WTC11 (cell line): Measurements from ENCODE around the gene OBSCN.

Experiments used
- ATF1 ChIP-seq: sonication (generic); formaldehyde crosslinking; IDR thresholded peaks from 2 replicates; pipeline ENCODE4 v1.8.1; 2023; ENCODE audit warnings: mild to moderate bottlenecking, moderate library complexity, missing genetic modification reagents
- ESRRA ChIP-seq: sonication (generic); formaldehyde crosslinking; IDR thresholded peaks from 2 replicates; pipeline ENCODE4 v1.8.1; 2022; ENCODE audit warnings: mild to moderate bottlenecking, missing genetic modification reagents, borderline replicate concordance
- IRF2 ChIP-seq: sonication (generic); formaldehyde crosslinking; IDR thresholded peaks from 2 replicates; pipeline ENCODE4 v1.8.0; 2022; ENCODE audit warnings: low read depth, missing genetic modification reagents, borderline replicate concordance
- ZNF219 ChIP-seq: sonication (generic); formaldehyde crosslinking; IDR thresholded peaks from 2 replicates; pipeline ENCODE4 v1.8.0; 2023; ENCODE audit warnings: missing genetic modification reagents, mild to moderate bottlenecking, borderline replicate concordance
- ZNF512 ChIP-seq: sonication (generic); formaldehyde crosslinking; IDR thresholded peaks from 2 replicates; pipeline ENCODE4 v1.8.1; 2022; ENCODE audit warnings: missing genetic modification reagents, borderline replicate concordance
- TF ChIP-seq, protein P1 (sequence below): fragments of 200-600 bp; IDR thresholded peaks from 2 replicates; pipeline ENCODE4 v1.8.0; 2022; ENCODE audit warnings: antibody characterized with exemption
- TF ChIP-seq, protein P2 (sequence below): sonication (generic); formaldehyde crosslinking; IDR thresholded peaks from 2 replicates; pipeline ENCODE4 v1.8.1; 2023; ENCODE audit warnings: mild to moderate bottlenecking, missing genetic modification reagents, moderate library complexity

DNA sequence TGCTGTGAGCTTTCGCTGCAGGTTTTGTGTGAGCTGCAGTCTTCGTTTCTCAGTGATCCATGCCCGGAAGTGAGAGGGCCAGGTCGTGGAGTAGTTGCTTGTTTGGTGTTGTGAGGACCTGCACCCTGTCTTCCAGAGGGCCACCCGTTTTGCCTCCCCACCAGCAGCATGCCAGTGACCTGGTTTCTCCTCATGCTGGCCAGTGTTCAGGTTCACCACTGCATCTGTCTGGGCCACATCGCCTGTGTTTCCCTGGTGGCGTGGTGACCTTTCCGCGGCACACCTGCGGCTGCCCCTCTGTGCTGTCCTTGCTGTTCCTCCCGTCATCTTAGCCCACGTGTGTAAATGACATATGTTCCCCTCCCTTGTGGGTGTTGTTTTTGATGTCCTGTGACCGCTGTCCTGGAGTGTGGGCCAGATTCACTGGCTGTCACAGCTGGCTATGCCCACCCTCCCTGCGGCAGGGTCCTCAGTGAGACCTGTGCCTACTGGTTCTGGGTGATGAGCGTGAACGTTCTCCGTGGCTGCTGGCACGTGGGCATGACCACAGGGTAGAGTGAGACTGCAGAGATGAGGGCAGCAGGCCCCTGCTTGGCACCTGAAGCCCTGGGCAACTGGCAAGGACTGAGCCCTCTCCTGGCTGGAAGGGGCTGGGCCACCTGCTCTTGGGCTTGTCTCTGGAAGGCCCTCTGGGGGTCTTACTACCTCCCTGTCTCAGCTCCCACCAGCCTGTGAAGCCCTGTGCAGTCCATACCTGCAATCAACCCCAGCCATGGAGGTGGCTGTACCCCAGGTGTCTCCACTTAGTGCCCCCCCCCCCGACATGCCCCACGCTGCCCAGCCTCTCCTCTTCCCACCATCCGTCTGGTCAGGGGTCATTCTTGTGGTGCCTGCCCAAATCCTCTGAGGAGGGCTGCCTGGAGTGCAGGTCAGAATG, 35.0 kb upstream of the OBSCN start:
- TF ChIP-seq IRF2, result no peak
- TF ChIP-seq, protein P1, sequence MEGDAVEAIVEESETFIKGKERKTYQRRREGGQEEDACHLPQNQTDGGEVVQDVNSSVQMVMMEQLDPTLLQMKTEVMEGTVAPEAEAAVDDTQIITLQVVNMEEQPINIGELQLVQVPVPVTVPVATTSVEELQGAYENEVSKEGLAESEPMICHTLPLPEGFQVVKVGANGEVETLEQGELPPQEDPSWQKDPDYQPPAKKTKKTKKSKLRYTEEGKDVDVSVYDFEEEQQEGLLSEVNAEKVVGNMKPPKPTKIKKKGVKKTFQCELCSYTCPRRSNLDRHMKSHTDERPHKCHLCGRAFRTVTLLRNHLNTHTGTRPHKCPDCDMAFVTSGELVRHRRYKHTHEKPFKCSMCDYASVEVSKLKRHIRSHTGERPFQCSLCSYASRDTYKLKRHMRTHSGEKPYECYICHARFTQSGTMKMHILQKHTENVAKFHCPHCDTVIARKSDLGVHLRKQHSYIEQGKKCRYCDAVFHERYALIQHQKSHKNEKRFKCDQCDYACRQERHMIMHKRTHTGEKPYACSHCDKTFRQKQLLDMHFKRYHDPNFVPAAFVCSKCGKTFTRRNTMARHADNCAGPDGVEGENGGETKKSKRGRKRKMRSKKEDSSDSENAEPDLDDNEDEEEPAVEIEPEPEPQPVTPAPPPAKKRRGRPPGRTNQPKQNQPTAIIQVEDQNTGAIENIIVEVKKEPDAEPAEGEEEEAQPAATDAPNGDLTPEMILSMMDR, result no peak
- no peak for TF ChIP-seq ZNF512 (CRISPR knock-in tag)
- no peak for TF ChIP-seq ESRRA (CRISPR knock-in tag)
- TF ChIP-seq ATF1 (CRISPR knock-in tag), result no peak
- no peak for TF ChIP-seq ZNF219 (CRISPR knock-in tag)
- TF ChIP-seq, protein P2, sequence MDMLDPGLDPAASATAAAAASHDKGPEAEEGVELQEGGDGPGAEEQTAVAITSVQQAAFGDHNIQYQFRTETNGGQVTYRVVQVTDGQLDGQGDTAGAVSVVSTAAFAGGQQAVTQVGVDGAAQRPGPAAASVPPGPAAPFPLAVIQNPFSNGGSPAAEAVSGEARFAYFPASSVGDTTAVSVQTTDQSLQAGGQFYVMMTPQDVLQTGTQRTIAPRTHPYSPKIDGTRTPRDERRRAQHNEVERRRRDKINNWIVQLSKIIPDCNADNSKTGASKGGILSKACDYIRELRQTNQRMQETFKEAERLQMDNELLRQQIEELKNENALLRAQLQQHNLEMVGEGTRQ (CRISPR knock-in tag), result no peak
